Kasumi-1 (cell line): ENCODE measurements around the gene POU4F1.

ENCODE experiments used
- DNase-seq, 2 experiments: peaks; one replicate each; lab custom pipeline; 2025; lab: John Stamatoyannopoulos, UW

POU4F1 gene

GRCh38 chr13:78603240-78603957 is at the start of gene POU4F1:
Gene POU4F1 (minus strand): TSS chr13:78603552. CDS start chr13:78603326, 226 bp downstream.
- peak; percentile 52 to 64 for DNase-seq

GRCh38 chr13:78652651-78653050 is 49.3 kb upstream of the POU4F1 start:
- no peak for DNase-seq

- DNase-seq: peak in 1 of 2 experiments; percentile 12
Measured at GRCh38 chr13:78650717-78651083, 47.3 kb upstream of the POU4F1 start.

- peak; percentile 27 to 31 for DNase-seq
Measured at GRCh38 chr13:78649997-78650716, 46.8 kb upstream of the POU4F1 start.

- DNase-seq: peak; percentile 67 to 72
Measured at GRCh38 chr13:78647109-78647678, 43.8 kb upstream of the POU4F1 start.

- DNase-seq: no peak
Measured at GRCh38 chr13:78638216-78638615, 34.9 kb upstream of the POU4F1 start.

- no peak for DNase-seq
Measured at GRCh38 chr13:78636495-78636894, 33.1 kb upstream of the POU4F1 start.

- no peak for DNase-seq
Measured at GRCh38 chr13:78632996-78633395, 29.6 kb upstream of the POU4F1 start.

- DNase-seq: no peak
Measured at GRCh38 chr13:78631077-78631476, 27.7 kb upstream of the POU4F1 start.

GRCh38 chr13:78630511-78630910 is 27.2 kb upstream of the POU4F1 start:
- DNase-seq: no peak

GRCh38 chr13:78625384-78625783 is 22.0 kb upstream of the POU4F1 start:
- no peak for DNase-seq

- DNase-seq: no peak
Measured at GRCh38 chr13:78623132-78623531, 19.8 kb upstream of the POU4F1 start.

GRCh38 chr13:78620936-78621470 is 17.7 kb upstream of the POU4F1 start:
- no peak for DNase-seq

GRCh38 chr13:78618411-78618810 is 15.1 kb upstream of the POU4F1 start:
- DNase-seq: no peak

- no peak for DNase-seq
Measured at GRCh38 chr13:78611040-78611439, 7.7 kb upstream of the POU4F1 start.

- DNase-seq: no peak
Measured at GRCh38 chr13:78610381-78610883, 7.1 kb upstream of the POU4F1 start.

- DNase-seq: no peak
Measured at GRCh38 chr13:78609464-78610205, 6.3 kb upstream of the POU4F1 start.

GRCh38 chr13:78608688-78609463 is 5.5 kb upstream of the POU4F1 start:
- DNase-seq: no peak

- DNase-seq: no peak
Measured at GRCh38 chr13:78608252-78608687, 4.9 kb upstream of the POU4F1 start.

GRCh38 chr13:78607409-78608251 is 4.3 kb upstream of the POU4F1 start:
- no peak for DNase-seq
